NCI-H1105 treated with DMSO at 0.1 percent for 48 hours (cell line): ENCODE measurements around the gene FCHO1.

Experiments used
- DNase-seq: peaks from one replicate; lab custom pipeline; 2025; lab: John Stamatoyannopoulos, UW

Gene FCHO1

GRCh38 chr19:17751103-17751911, at the start of gene FCHO1:
Gene FCHO1, plus strand, starts transcription at chr19:17751477. Its CDS starts 3,688 bp downstream, at chr19:17755165.
- no peak for DNase-seq

DNA sequence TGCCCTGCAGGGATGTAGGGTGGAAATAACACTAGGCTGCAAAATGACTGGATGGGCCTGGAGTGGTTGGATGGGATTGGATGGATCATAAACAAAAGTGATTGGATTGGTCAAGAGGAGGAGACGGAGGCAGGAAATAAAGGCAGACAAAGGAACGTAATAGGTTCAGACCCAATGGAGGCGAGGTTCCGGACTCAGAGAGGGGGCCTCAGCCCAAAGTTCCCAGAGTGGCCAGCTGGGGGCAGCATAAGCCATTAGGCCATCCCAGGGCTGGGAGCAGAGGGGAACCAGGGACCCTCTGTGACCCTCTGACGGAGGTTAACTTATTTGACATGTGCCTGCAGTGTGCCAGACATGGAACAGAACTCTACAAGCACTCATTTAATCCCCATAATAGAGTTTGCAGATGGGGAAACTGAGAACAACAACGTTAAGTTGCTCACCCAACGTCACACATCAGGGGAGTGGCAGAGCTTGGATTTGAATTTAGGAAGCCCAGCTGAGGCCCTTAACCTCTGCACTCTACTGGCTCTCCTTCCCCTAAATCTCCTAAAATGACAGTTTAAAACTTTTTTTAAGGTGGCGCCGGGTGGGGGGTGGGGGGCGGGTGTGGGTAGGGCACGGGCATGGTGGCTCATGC, 47.3 kb upstream of the FCHO1 start:
- DNase-seq, result no peak

DNA sequence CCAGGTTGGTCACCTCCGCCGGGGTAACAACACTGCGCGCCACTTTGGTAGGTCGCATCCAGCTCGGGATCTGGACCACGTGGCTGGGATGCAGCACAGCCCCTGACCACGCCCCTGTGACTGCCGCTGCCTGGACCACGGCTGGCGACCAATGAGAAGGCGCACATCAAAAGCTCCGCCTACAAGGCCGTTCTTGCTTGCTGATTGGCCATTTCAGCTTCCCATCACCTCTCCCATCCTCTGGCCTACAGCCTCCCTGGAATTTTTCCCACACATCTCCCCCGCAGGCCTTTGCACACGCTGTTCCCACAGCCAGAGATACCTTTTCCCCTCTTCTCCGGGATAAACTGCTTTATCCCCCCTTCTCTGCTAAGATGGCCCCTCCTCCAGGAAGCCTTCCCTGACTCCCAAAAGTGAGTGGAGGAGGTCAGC, 44.5 kb upstream of the FCHO1 start:
- no peak for DNase-seq

GRCh38 chr19:17711851-17712250, 39.4 kb upstream of the FCHO1 start:
- DNase-seq, result no peak

DNA sequence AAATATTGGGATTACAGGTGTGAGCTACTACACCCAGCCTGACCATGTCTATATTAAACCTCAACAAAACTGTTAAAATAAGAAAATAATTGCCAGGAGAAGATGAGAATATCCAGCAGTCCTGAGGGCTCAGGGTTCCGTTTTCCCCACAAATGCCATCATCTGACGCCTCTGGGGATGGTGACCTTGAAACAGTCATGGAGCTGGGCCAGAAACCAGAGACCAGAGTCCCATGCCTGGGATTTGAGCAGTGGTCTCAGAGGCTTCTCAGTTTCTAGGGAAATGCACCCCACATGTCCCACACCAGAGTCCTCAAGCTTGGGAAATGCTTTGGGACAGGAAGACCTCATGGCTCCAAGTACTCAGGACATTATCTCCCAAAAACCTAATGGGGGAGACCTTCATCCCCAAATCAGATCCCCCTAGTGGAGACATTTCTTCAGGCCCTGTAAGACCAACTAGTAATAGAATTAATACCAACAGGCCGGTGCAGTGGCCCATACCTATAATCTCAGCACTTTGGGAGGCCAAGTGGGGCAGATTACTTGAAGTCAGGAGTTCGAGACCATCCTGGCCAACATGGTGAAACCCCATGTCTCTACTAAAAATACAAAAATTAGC, 34.9 kb upstream of the FCHO1 start:
- no peak for DNase-seq

GRCh38 chr19:17718550-17718946, 32.7 kb upstream of the FCHO1 start:
- no peak for DNase-seq

- peak; percentile 70 for DNase-seq
These were observed 32.1 kb upstream of the FCHO1 start, which contains the start of gene MAP1S for GRCh38 chr19:17718947-17719711. Gene MAP1S, plus strand, starts transcription at chr19:17719480. Its CDS starts 23 bp downstream, at chr19:17719503.

DNA sequence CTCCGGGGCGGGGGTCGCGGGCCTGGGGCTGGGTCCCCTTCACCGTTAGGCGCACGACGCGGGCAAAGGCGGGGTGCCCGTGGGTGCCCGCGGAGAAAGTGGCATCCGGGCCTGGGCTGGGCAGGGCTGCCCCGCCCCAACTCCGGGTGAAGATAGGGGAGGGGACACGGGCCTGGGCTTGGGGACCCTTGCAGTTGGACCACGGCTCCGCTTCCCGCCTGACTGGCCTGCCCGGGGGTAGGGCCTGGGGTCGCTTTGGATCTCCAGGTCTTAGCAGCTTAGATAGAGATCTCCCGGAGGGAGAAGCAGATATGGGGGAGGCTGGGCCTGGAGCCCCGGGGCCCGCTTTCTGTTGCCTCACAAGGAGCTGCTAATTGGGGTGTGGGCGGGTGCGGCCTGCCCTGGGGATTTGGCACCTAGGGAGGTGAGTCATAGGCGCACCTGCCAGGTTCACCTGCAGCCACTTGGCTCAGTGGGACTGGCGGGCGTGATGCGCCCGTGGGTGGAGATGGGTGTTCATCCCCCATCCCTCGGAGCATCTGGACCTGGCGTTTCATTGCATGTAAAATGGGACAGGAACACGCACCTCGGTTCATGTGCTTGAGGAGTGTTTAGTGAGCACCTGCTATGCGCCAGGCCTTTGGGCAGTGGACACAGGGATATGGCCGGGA, 31.4 kb upstream of the FCHO1 start:
- DNase-seq, result peak; percentile 63

DNA sequence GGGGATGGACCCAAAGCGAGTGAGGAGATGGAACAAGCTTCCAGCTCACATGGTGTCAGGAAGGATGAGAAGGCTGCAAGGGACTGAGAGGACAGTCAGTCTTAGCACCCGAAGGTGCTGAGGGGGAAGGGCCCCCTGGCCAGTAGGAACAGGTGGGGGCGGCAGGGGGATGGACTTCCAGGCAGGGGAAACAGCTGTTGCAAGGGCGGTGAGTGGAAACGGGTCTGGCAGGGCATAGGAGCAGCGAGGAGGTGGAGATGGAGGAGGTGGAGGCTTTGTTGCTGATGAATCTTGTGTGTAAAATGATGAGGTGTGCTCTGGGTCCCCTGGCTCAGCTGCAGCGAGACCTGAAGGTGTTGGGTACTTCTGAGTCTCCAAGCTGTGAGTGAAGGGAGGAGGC, 30.8 kb upstream of the FCHO1 start:
- no peak for DNase-seq

DNA sequence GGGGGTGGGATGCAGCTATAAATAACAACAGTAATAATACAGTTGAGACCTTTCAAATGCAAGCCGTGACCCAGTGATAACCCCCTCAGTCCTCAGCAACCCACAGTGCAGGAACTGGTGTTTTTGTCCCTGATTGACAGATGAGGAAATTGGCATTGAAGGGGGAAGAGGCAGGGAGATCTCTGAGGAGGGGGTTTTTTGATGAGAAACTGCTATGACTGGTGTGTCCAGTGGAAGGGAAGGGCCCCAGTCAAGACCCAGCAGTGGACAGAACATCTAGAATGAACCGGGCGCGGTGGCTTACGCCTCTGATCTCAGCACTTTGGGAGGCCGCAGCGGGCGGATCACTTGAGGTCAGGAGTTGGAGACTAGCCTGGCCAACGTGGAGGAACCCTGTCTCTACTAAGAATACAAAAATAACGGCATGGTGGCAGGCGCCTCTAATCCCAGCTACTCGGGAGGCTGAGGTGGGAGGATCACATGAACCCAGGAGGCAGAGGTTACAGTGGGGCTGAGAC, 30.1 kb upstream of the FCHO1 start:
- DNase-seq, result no peak

GRCh38 chr19:17721821-17722220, 29.5 kb upstream of the FCHO1 start:
- no peak for DNase-seq

DNA sequence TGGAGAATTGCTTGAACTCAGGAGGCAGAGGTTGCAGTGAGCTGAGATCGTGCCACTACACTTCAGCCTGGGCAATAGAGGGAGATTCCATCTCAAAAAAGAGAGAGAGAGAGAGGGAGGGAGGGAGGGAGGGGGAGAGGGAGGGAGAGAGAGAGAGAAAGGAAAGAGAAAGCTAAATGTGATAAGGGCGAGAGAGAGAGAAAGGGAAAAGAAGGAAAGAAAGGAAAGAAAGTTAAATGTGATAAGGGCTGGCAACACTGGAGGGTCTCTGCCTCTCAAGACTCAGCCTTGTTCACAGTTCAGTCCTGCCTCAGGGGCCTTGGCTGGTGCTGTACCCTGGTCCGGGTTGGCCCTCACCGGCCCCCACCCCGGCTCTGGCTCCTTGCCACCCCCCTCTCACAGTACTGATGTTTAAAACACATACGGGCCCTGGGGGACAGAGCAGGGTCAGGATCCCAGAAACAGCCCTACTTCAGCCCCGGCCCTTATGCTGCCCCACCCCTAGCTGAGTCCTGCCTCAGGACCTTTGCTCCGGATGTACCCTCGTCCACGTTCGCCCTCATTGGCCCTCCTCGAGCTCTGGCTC, 28.5 kb upstream of the FCHO1 start:
- DNase-seq, result no peak

DNA sequence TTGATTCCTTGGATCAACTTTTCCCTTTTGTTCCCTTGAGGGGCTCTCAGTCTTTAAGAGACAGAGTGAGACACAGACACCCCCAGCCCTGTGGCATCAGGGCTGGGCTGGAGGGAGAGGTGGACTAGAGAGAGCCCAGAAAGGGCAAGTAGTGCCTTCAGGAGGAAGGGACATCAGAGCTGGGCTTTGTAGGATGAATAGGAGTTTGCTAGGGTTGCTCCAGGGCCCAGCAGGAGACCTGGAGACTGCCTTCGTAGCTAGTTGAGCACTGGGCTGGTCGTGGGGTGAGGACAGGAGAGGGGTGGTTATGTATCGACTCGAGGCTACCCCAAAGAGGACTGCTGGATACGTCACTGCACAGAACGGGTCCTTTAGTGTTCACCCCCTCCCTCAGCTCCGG, 26.6 kb upstream of the FCHO1 start:
- no peak for DNase-seq

DNA sequence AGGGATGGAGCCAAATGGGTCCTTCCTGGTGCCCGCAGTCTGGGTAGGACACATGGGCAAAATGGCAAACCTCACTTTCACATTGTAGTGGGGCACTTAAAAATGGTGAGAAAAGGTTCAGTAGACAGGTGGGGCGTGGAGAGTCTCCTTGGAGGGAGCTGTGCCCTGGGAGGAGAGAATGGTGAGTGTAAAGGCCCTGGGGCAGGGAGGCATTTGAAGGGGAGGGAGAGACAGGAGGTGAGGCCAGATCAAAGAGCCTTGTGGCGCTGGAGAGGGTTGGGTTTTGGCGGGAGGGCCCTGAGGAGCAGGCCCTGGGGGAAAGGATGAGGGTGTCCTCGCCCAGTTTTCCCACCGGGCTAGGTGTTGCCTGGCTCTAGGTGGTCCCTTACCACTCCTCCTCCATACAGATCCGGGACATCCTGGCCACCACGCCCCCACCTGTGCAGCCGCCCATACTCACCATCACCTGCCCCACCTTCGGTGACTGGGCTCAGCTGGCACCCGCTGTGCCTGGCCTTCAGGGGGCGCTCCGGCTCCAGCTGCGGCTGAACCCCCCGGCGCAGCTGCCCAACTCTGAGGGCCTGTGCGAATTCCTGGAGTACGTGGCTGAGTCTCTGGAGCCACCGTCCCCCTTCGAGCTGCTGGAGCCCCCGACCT, 25.7 kb upstream of the FCHO1 start:
- no peak for DNase-seq

DNA sequence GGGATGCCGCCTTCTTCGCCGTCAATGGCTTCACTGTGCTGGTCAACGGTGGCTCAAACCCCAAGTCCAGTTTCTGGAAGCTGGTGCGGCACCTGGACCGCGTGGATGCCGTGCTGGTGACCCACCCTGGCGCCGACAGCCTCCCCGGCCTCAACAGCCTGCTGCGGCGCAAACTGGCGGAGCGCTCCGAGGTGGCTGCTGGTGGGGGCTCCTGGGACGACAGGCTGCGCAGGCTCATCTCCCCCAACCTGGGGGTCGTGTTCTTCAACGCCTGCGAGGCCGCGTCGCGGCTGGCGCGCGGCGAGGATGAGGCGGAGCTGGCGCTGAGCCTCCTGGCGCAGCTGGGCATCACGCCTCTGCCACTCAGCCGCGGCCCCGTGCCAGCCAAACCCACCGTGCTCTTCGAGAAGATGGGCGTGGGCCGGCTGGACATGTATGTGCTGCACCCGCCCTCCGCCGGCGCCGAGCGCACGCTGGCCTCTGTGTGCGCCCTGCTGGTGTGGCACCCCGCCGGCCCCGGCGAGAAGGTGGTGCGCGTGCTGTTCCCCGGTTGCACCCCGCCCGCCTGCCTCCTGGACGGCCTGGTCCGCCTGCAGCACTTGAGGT, 25.0 kb upstream of the FCHO1 start:
- DNase-seq, result no peak

GRCh38 chr19:17726964-17727773, 24.1 kb upstream of the FCHO1 start:
- DNase-seq, result no peak

DNA sequence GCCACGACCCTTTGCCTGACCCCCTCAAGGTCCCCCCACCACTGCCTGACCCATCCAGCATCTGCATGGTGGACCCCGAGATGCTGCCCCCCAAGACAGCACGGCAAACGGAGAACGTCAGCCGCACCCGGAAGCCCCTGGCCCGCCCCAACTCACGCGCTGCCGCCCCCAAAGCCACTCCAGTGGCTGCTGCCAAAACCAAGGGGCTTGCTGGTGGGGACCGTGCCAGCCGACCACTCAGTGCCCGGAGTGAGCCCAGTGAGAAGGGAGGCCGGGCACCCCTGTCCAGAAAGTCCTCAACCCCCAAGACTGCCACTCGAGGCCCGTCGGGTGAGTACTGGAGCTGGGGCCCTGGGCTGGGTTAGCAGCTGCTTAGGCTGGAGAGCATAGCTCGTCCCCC, 23.4 kb upstream of the FCHO1 start:
- DNase-seq, result no peak

DNA sequence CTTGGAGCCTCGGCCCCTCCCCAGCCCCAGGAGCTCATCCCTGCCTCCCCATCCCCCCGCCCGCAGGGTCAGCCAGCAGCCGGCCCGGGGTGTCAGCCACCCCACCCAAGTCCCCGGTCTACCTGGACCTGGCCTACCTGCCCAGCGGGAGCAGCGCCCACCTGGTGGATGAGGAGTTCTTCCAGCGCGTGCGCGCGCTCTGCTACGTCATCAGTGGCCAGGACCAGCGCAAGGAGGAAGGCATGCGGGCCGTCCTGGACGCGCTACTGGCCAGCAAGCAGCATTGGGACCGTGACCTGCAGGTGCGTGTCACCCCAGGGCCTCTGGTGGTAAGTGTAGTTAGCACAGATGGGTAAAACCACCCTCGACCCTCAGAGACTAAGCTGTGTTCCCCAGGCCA, 18.1 kb upstream of the FCHO1 start:
- DNase-seq, result no peak

GRCh38 chr19:17734146-17734545, 17.1 kb upstream of the FCHO1 start:
- DNase-seq, result no peak
